GM18868 (cell line): ENCODE measurements around the gene CCDC149.

Source experiments
- ATAC-seq: cut with Tn5 transposase; IDR thresholded peaks from one replicate; pipeline ENCODE4 v1.9.1; 2021; ENCODE audit warnings: mild to moderate bottlenecking, moderate library complexity; ENCODE audit not compliant: unreplicated experiment

CCDC149 gene

DNA sequence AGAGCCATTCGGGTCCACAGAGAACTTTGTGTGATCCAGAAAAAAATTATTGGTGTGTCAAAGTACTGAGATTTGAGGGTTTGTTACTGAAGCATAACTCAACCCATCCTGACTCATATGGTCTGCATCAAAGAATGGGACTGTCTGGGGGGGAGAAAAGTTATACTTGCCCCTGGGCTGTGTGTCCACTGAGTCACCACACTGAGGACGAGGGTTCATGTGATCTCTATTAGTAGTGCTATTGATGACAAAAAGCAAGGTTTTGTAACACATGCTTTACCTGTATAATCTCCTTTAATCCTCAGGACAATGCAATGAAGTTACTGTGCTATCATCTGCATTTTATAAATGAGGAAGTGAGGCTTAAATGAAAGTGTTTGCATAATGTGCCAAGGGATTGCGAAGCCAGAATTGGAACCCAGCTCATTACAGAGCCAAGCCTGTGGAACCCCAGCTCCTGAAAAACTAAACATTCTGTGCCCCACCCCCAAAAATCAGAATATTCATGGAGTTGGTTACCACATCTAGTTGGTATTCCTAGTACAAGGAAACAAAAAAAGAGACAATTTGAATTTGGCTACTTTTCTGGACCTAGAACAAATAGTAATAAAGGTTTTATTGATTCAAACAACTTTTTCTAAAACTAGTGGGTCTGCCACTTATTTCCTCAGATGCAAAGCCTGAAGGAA, 31.2 kb downstream of the CCDC149 start:
- ATAC-seq: no peak

GRCh38 chr4:24880186-24880585, 32.7 kb downstream of the CCDC149 start:
- ATAC-seq: no peak

DNA sequence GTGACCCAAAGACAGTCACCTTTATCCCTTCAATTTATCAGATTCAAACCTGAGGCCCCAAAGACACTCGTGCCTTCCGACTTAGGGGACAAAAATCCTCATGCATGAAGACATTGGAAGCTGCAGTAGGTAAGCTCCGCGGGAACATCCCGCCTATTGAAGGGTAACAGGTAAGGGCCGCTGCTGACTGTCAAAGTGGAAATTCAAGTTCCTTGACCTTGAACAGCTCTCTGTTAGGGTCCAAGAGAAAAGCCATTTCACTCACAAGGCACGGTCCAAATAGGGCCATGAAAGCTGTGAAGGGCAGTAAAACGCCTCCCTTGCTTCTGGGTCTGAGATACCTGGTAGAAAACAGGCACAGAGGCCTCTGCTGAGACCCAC, 34.2 kb downstream of the CCDC149 start:
- ATAC-seq: no peak

GRCh38 chr4:24877868-24878635, 34.8 kb downstream of the CCDC149 start:
- no peak for ATAC-seq

- no peak for ATAC-seq
Observed at GRCh38 chr4:24876431-24876830, 36.4 kb downstream of the CCDC149 start.

- ATAC-seq: no peak
Observed at GRCh38 chr4:24872720-24873119, 40.1 kb downstream of the CCDC149 start.

GRCh38 chr4:24871210-24871609, 41.6 kb downstream of the CCDC149 start:
- no peak for ATAC-seq

DNA sequence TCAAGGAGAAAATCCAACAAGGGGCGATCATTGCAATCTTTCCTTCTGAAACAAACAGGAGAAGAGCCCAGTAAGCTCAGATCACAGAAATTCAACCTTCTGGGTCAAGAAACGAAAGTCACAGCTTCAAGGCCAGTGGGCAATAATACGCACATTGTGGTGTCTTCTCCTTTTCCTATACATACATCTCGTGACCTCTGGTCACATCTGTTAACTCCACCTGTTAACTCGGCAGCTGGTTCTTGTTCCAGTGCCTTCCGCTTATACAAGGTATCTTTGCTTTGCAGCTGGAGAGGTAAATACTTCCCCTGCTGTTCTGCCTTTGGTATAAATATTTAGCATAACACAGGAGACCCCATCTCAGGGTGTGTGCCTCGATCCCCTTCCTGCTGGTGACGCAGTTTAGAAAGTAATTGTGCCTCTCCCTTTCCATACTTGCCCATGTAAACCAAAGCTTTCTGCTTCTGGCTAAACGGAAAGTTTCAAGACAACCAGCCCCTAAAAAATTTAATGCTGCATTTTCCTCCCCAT, 45.0 kb downstream of the CCDC149 start:
- ATAC-seq: no peak

DNA sequence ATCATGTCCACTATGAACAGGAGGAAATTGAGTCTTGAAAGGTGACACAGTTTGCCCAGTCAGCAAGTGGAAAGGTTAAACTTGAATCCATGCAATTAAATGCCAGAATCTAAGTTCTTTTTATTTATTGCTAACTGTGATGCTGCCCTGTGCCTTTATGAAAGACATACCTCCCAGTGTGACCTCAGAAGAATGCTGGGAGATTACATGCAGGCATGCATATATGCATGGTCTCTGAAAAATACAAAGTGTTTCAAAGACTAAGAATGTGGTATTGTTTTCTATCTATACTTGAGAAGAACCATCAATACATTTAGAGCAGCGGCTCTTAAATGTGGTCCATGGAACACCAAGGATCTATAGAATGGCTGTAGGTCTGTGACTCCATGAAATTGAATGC, 45.6 kb downstream of the CCDC149 start:
- no peak for ATAC-seq

DNA sequence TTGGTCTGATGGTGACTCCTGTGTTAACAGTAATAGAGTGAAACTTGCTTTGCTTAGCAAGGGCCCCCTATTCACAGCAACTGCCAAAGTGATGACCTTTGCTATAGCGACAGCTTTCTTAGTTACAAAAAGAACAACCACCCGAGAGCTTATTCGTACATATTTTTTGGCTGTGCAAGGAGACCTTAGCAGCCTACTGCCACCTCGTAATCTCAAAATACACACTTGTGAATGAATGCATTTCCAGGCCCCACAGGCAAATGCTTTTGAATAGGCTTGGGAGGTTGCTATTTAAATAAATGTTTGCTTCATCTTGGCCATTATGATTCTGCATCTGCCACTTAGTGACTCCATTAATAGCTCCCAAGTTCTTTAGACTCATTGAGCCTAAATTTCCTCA, 47.4 kb downstream of the CCDC149 start:
- ATAC-seq: no peak

DNA sequence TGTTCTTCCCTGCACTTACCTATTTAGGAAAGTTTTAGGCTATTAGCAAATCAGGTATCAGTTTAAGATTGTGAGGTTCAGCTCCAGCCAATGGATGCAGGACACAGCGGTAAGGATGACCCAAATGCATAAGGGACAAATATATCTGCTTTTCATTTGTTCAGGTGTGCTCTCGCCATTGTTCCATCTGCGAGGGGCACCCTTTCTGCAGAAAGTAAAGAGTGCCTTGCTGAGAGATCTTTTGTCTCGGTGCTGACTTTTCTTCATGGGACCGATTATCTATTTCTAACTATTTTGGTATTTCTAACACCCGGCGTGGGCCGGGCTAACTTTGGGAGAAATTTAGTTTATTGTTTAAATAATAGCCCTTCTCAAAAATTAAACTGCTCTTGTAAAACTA, 49.0 kb downstream of the CCDC149 start:
- no peak for ATAC-seq

DNA sequence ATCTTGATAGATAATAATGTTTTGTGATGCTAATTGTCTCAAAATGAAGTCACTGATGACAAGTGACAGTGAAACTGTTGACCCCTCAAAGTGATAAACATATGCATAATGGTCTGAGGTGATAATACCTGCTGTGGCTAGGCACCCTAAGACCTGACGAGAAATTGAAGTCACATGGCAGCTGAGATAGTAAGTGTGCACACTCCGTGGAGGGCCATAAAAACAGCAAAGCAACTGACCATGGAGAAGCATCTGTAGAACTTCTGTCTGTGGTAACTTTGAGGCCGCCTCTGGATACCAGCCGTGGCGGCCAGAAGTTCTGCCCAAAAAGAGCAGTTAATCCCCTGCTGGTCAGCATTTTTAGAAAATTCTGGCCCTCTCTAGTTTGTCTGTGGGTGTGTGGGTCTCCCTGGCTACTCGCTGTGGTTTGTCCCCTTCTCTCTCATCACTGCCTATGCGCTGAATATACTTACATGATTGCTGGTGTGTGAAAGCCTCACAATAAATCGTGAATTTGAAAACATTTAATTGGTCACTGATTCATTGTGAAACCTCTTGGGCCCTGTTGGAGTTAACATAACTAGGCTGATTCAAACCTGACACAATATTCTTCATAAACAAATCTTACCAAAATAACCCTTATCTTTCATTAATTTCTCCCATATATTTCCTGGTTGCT, 50.6 kb downstream of the CCDC149 start:
- peak; percentile 43 for ATAC-seq

DNA sequence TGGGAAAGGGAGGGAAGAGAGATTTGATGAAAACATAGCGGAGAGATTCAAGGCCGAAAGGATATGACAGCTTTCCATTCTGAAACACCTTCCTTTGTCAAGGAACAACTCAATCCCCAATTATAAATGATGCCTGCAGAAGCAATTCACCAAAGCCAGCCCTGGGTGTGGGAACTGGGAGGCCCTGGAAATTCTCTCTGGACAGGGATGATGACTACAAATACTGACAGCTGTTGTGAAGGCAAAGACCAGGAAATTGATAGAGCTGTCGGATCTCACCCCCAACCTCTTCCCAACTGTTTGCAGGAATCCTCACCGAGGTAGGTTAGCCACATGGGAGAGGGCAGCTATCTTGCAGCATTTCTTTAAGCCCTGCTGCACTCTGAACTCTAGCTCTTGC, 54.3 kb downstream of the CCDC149 start:
- ATAC-seq: no peak

GRCh38 chr4:24858026-24858425, 54.8 kb downstream of the CCDC149 start:
- no peak for ATAC-seq

- peak; percentile 95 for ATAC-seq
Observed at GRCh38 chr4:24856586-24856985, 56.3 kb downstream of the CCDC149 start.

- no peak for ATAC-seq
Observed at GRCh38 chr4:24855741-24856140, 57.1 kb downstream of the CCDC149 start.

DNA sequence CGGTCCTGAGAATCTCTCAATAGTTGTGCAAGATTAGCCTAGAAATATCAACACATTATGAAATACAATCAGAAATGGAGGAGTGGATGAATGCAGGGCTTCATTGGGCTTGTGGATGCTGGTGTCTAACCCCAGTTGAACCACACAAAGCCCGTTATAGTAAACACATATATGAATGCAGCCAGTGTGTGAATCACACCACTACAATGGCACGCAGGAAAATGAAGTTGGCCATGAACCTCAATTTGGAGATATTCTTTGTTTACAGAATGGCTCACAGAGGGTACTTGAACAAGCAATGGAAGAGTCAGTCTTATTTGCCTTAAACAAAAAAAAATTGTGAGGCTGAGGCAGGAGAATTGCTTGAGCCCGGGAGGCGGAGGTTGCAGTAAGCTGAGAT, 59.7 kb downstream of the CCDC149 start:
- no peak for ATAC-seq

DNA sequence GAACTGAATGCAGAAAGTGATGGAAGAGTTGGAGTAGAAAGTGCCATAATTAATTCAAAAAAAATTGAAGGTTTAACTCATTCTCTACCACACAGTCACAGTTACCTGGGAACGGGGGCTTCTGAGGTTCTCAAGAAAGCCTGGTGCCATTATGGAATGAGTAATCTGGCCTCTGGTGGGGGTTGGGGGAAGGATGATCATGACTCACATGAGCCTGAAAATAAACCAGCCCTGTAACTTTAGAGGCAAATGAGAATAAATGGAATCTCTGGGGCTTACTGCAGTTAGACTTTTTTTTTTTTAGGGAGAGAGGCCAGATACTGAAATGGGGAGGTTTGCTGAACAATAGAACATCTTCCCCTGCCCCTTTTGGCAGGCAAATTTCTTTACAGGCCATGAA, 62.2 kb downstream of the CCDC149 start:
- peak; percentile 69 for ATAC-seq

DNA sequence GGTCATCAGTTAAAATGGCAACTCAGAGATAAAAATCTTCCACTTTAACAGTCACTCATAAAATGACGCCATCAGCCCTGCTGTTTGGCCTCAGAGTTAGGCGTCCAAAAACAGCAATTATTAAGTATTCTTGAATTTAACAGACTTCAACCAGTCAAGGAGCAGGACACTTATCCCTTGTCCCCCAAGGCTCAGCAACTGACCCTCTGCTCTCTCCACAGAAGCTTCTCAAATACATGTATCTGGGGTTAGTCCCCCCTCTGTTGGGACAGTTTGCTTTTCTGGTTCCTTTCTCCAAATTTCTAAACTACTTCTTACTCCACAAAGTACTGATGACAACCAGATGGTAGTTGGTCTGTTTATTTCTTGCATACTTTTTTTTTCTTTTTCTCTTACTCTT, 63.1 kb downstream of the CCDC149 start:
- no peak for ATAC-seq

GRCh38 chr4:24849351-24849750, 63.5 kb downstream of the CCDC149 start:
- ATAC-seq: no peak

GRCh38 chr4:24846716-24847115, 66.1 kb downstream of the CCDC149 start:
- ATAC-seq: no peak

DNA sequence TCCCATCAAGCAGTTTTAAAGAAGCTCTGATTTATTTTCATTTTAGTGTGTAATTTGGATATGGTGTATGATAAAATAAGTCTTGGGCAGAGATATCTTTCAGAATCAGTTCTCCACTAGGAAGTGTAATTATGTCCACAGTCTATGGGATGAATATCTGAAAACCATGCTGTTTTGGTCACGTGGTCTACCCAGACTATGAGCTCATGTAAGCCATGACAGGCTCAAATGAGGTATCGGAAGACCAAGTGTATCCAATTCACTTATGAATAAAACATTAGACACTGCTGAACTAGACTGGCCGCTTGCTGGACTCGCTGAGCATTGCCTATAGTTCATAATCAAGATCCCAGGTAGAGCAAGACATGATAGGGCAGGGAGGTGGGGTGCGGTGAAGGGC, 66.9 kb downstream of the CCDC149 start:
- no peak for ATAC-seq
